ENCODE results near the gene SOS2. TPM values are rescaled to one million over a fixed set of nuclear protein-coding genes. Genes with fewer than 3 reads are reported as not detected.

SOS2 gene
- total and polyA plus RNA-seq, 2 of the 4 experiments (the other 2 are of a cell fraction), result 6.3 to 10.9 TPM

DNA sequence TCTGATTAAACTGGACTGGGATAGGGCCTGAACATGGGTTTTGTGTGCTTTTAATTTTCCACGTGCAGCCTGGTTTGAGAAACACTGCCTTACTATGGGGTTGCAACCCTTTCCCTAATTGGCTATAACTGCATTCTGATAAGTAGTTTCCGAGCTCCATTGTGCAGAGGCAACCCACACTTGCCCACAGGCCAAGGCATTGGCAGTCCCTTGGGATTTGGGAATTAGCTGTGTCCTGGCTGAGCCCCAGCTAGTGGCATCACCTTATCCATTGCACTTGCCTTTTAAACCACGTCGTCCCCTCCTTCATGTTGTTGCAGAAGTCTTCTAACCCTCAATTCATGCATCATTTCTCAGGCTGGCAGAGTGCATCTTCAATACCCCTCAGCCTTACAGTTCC lies 125.2 kb downstream of the SOS2 start:
- H3K9me3 ChIP-seq (ENCODE audit: control insufficient read depth, insufficient read depth, low read length), result no peaks in the 10 kb centered on the region
- no peak overlapping the region for H2BK20ac ChIP-seq (ENCODE audit: low read depth, low read length)
- H3K36me3 ChIP-seq (ENCODE audit: control insufficient read depth, insufficient read depth, low read length), result peaks cover 16% of the 10 kb centered on the region
- H3K27me3 ChIP-seq (ENCODE audit: control insufficient read depth, insufficient read depth, low read length), result no peaks in the 10 kb centered on the region
- H3K79me1 ChIP-seq (ENCODE audit: low read depth in 1 of 2, low read length in 2 of 2), result peaks cover 9 to 10% of the 10 kb centered on the region in 2 experiments; a peak in 3 of 4 replicates
- no peak overlapping the region for H2BK120ac ChIP-seq (ENCODE audit: low read depth, low read length)
- 0 out of 2 replicates have a peak, but pooled peaks cover 2% of the 10 kb centered on the region for H3K4me1 ChIP-seq (ENCODE audit: control insufficient read depth, insufficient read depth, low read length)
- H3K4me3 ChIP-seq (ENCODE audit: insufficient read depth, low read depth, low read length), result no peak overlapping the region
- no peak overlapping the region for H3K14ac ChIP-seq (replicated peaks; ENCODE audit: low read depth, low read length)
- DNase-seq, result no peak
- ChIA-PET POLR2A (ENCODE audit: unreplicated experiment) (no interaction called here), CTCF (no interaction called here)
- no peak overlapping the region for H4K8ac ChIP-seq (ENCODE audit: low read depth in 2 of 2, low read length in 2 of 2)
- no peak overlapping the region for H3K23ac ChIP-seq (ENCODE audit: low read depth, low read length)
- H2BK5ac ChIP-seq (ENCODE audit: low read depth, low read length, poor library complexity, severe bottlenecking), result no peak overlapping the region
- peaks cover 3% of the 10 kb centered on the region; the same call in 1 of the 2 replicates for H4K20me1 ChIP-seq (ENCODE audit: insufficient read depth, low read length)
- no peak overlapping the region for H4K91ac ChIP-seq (ENCODE audit: insufficient read depth, low read depth, low read length)
- no peak overlapping the region for H2AFZ ChIP-seq (replicated peaks; ENCODE audit: low read length, poor library complexity)
- H2AK5ac ChIP-seq (ENCODE audit: low read depth, low read length), result no peak overlapping the region
- TF ChIP-seq SMC3 (IDR thresholded peaks at IDR 0.05; ENCODE audit: low read depth, low read length) (no peak), RAD21 (IDR thresholded peaks at IDR 0.05; ENCODE audit: low read length) (no peak), CHD1 (IDR thresholded peaks at IDR 0.05; ENCODE audit: low read depth, low read length) (no peak), MAFK (IDR thresholded peaks at IDR 0.05; ENCODE audit: low read depth, low read length) (no peak), MXI1 (IDR thresholded peaks at IDR 0.05; ENCODE audit: borderline replicate concordance, low read depth, low read length) (no peak), MAZ (IDR thresholded peaks at IDR 0.05; ENCODE audit: borderline replicate concordance, low read depth, low read length) (no peak), FOS (IDR thresholded peaks at IDR 0.05; ENCODE audit: low read depth, low read length) (no peak), RCOR1 (IDR thresholded peaks at IDR 0.05; ENCODE audit: insufficient replicate concordance, low read length) (no peak), CEBPB (IDR thresholded peaks at IDR 0.05; ENCODE audit: low read depth, low read length) (no peak), POLR2A (IDR thresholded peaks at IDR 0.05; ENCODE audit: low read depth, low read length) (no peak), NFE2L2 (IDR thresholded peaks at IDR 0.05; ENCODE audit: low read depth, low read length) (no peak), BHLHE40 (IDR thresholded peaks at IDR 0.05; ENCODE audit: low read depth, low read length) (no peak)
- TF ChIP-seq, protein P1, sequence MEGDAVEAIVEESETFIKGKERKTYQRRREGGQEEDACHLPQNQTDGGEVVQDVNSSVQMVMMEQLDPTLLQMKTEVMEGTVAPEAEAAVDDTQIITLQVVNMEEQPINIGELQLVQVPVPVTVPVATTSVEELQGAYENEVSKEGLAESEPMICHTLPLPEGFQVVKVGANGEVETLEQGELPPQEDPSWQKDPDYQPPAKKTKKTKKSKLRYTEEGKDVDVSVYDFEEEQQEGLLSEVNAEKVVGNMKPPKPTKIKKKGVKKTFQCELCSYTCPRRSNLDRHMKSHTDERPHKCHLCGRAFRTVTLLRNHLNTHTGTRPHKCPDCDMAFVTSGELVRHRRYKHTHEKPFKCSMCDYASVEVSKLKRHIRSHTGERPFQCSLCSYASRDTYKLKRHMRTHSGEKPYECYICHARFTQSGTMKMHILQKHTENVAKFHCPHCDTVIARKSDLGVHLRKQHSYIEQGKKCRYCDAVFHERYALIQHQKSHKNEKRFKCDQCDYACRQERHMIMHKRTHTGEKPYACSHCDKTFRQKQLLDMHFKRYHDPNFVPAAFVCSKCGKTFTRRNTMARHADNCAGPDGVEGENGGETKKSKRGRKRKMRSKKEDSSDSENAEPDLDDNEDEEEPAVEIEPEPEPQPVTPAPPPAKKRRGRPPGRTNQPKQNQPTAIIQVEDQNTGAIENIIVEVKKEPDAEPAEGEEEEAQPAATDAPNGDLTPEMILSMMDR (conservative IDR thresholded peaks at IDR 0.05; ENCODE audit: low read depth, low read length), result no peak
- TF ChIP-seq, protein P2, sequence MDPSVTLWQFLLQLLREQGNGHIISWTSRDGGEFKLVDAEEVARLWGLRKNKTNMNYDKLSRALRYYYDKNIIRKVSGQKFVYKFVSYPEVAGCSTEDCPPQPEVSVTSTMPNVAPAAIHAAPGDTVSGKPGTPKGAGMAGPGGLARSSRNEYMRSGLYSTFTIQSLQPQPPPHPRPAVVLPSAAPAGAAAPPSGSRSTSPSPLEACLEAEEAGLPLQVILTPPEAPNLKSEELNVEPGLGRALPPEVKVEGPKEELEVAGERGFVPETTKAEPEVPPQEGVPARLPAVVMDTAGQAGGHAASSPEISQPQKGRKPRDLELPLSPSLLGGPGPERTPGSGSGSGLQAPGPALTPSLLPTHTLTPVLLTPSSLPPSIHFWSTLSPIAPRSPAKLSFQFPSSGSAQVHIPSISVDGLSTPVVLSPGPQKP (IDR thresholded peaks at IDR 0.05; ENCODE audit: borderline replicate concordance, low read depth, low read length), result no peak
- H3K9me1 ChIP-seq (ENCODE audit: insufficient read depth, low read length), result no peaks in the 10 kb centered on the region
- no peak overlapping the region for H2BK15ac ChIP-seq (ENCODE audit: low read depth, low read length)
- no peak overlapping the region for H3K4ac ChIP-seq (ENCODE audit: low read depth, low read length)
- H2AK9ac ChIP-seq (replicated peaks; ENCODE audit: low read depth, low read length, poor library complexity), result no peak overlapping the region
- no peak overlapping the region for H3K27ac ChIP-seq (ENCODE audit: insufficient read depth, low read length)
- no peak for ATAC-seq (ENCODE audit: low read depth)
- no peak overlapping the region for H4K5ac ChIP-seq (ENCODE audit: low read depth, low read length)
- no peak overlapping the region for H3K18ac ChIP-seq (ENCODE audit: low read depth, low read length)
- in situ Hi-C loops (cut with MboI; ENCODE audit: low sequenced_read_pairs), result no loop called here
- H3K4me2 ChIP-seq (ENCODE audit: low read depth, low read length), result no peak overlapping the region
- H3K56ac ChIP-seq (ENCODE audit: extremely low read depth, insufficient read depth, low read length), result no peak overlapping the region
- intact Hi-C loops (cut with micrococcal nuclease), result no loop called here
- dilution Hi-C loops (cut with HindIII; ENCODE audit: low sequenced_read_pairs, unreplicated experiment), result no loop called here
- H3K9ac ChIP-seq (ENCODE audit: low read depth, low read length), result no peak overlapping the region
- 71% methylated on average over 3 of the region's 4 CpGs; no CpG with 5 or more reads in 1 of the 2 experiments for WGBS, 2 experiments (ENCODE audit: extremely low coverage in 2 of 2, insufficient read length in 1 of 2)
- no TSS peak for BruUV-seq (replicated peaks)
